ENCODE measurements around the gene CYP11A1. TPM values are rescaled to one million over a fixed set of nuclear protein-coding genes. Genes with fewer than 3 reads are reported as not detected.

CYP11A1 gene
- total and polyA plus RNA-seq, 10 of the 15 experiments (the other 5 are each of a cell fraction or from before 2014, with no cell fraction given), result 0.11 to 1.2 (median 0.23) TPM; not detected in 5

- TF ChIP-seq ATF3 (IDR thresholded peaks at IDR 0.05; ENCODE audit: borderline replicate concordance, extremely low read depth, low read depth, low read length) (no peak), IRF4 (IDR thresholded peaks at IDR 0.05; ENCODE audit: low read depth, low read length) (0 out of 2 replicates have a peak, but pooled peaks have one; percentile 13), CHD2 (IDR thresholded peaks at IDR 0.05; ENCODE audit: borderline replicate concordance, low read depth, low read length) (no peak)
Observed at GRCh38 chr15:74322558-74323180, 44.8 kb downstream of the CYP11A1 start (continued).

GRCh38 chr15:74320352-74321247 lies 46.8 kb downstream of the CYP11A1 start:
- no peaks in the 10 kb centered on the region for H3K36me3 ChIP-seq (ENCODE audit: control insufficient read depth in 2 of 2, insufficient read depth in 2 of 2, low read length in 1 of 2)
- no peaks in the 10 kb centered on the region for H3K9me3 ChIP-seq (replicated peaks; ENCODE audit: control insufficient read depth, insufficient read depth, low read length)
- ChIA-PET RAD21 (ENCODE audit: unreplicated experiment) (interaction anchor here (0.6 to 1.9 kb wide), 11 partner anchors 9 to 349 kb away, joined by 3 to 9 read pairs (median 4); no protein-coding TSS in a partner anchor), POLR2A (interaction anchor here (0.6 kb wide), 1 partner anchor 204 kb away, joined by 3 read pairs; no protein-coding TSS in a partner anchor), CTCF (interaction anchor here (0.6 to 5.2 kb wide), 23 partner anchors 10 to 1133 kb away, joined by 3 to 147 read pairs (median 4); partner anchors contain the start of gene ISLR2), SMC1A (ENCODE audit: uncharacterized antibody, unreplicated experiment) (interaction anchor here (0.6 to 3.6 kb wide), 7 partner anchors 9 to 349 kb away, joined by 3 to 23 read pairs (median 4); no protein-coding TSS in a partner anchor)
- DNase-seq (ENCODE audit: low read depth, low spot score), result no peak
- FAIRE-seq, result peak; percentile 91
- no peak overlapping the region for H3K4me2 ChIP-seq (ENCODE audit: control insufficient read depth, insufficient read depth)
- no peak overlapping the region; the same call in 1 of the 2 replicates for H2AFZ ChIP-seq (ENCODE audit: control insufficient read depth, low read depth, low read length)
- in situ Hi-C loops (cut with MboI), result no loop called here
- no peak for TF ChIP-seq CREB1 (IDR thresholded peaks at IDR 0.05; ENCODE audit: low read depth)
- 0 out of 2 replicates have a peak, but pooled peaks have one; percentile 15 for TF ChIP-seq NFYB (IDR thresholded peaks at IDR 0.05; ENCODE audit: insufficient read depth, low read depth, low read length)
- peak; percentile 61 to 71 (median 68) for TF ChIP-seq CTCF (IDR thresholded peaks at IDR 0.05 in 2 of 3, conservative IDR thresholded peaks at IDR 0.05 in 1 of 3; ENCODE audit: control insufficient read depth in 2 of 3, extremely low read depth in 1 of 3, insufficient read depth in 1 of 3, low read depth in 3 of 3, low read length in 3 of 3)
- peak; percentile 70 for TF ChIP-seq RAD21 (IDR thresholded peaks at IDR 0.05; ENCODE audit: insufficient read depth, low read depth, low read length)
- TF ChIP-seq SMC3 (IDR thresholded peaks at IDR 0.05; ENCODE audit: borderline replicate concordance, low read length), result peak; percentile 45; the same call in 1 of the 2 replicates
- H3K27me3 ChIP-seq (replicated peaks in 1 of 2; ENCODE audit: control insufficient read depth in 2 of 2, insufficient read depth in 2 of 2, low read length in 1 of 2), result no peaks in the 10 kb centered on the region
- 52% methylated on average over 10 of the region's 10 CpGs for WGBS (ENCODE audit: insufficient coverage, insufficient replicate concordance, low lambda C conversion rate, missing lambda C conversion rate)
- intact Hi-C loops (cut with micrococcal nuclease; ENCODE audit: unreplicated experiment), result loop anchor here (2.0 kb wide), 1 partner anchor 348 kb away; no protein-coding TSS in a partner anchor
- no peaks in the 10 kb centered on the region for H4K20me1 ChIP-seq (ENCODE audit: control insufficient read depth, insufficient read depth)
- H3K79me2 ChIP-seq (ENCODE audit: control insufficient read depth, insufficient read depth, low read length), result no peaks in the 10 kb centered on the region
- no peak overlapping the region for H3K4me3 ChIP-seq
- peak; percentile 50 for ATAC-seq
- no peak overlapping the region for H3K9ac ChIP-seq (ENCODE audit: control insufficient read depth, insufficient read depth, low read length)
- no TSS peak for BruUV-seq (replicated peaks)
- H3K4me1 ChIP-seq (ENCODE audit: control insufficient read depth, insufficient read depth, low read length), result peaks cover 44% of the 10 kb centered on the region
- H3K27ac ChIP-seq (ENCODE audit: control insufficient read depth, insufficient read depth), result peak overlapping the region; percentile 1; the same call in 1 of the 2 replicates
